KOPT-K1 (cell line): Measurements from ENCODE around the gene TRA2B.

Experiments used
- H3K27ac ChIP-seq: fragments of 200-600 bp; sonication (generic); 2 replicates; pipeline ENCODE4 v1.5.1; 2016; ENCODE audit warnings: antibody characterized with exemption, mild to moderate bottlenecking, low read depth, low read length; ENCODE audit not compliant: poor library complexity, severe bottlenecking
- H3K36me3 ChIP-seq: fragments of 200-600 bp; sonication (generic); 2 replicates; pipeline ENCODE4 v1.5.1; 2017; ENCODE audit warnings: antibody characterized with exemption, mild to moderate bottlenecking, low read length, moderate library complexity; ENCODE audit not compliant: insufficient read depth
- H3K9me3 ChIP-seq: fragments of 200-600 bp; sonication (generic); 2 replicates; pipeline ENCODE4 v1.5.1; 2017; ENCODE audit warnings: antibody characterized with exemption, low read length, mild to moderate bottlenecking; ENCODE audit not compliant: insufficient read depth, poor library complexity, severe bottlenecking

The TRA2B gene

DNA sequence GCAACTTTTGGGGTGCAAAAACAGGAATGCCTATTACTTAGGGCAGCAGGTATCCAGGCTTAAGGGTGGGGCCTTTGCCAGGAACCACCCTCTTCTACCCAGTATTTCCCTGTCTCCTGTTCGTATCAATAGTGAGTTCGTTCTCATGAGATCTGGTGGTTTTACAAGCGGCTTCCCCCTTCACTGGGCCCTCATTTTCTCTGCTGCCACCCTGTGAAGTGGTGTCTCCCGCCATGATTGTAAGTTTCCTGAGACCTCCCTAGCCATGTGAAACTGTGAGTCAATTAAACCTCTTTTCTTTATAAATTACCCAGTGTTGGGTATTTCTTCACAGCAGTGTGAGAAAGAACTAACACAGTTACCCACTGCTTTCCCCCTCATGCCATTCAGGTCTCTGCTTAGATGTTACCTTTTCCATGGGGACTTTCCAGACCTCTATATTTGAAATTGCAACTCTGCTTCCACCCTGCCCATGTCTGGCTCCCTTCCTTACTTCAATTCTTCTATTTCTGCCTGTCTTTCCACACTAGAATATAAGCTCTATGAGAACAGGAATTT lies 23.9 kb upstream of the TRA2B start:
- H3K27ac ChIP-seq: no peak overlapping the region
- H3K36me3 ChIP-seq: no peaks in the 10 kb centered on the region
- no peaks in the 10 kb centered on the region for H3K9me3 ChIP-seq

- no peak overlapping the region for H3K27ac ChIP-seq
- no peaks in the 10 kb centered on the region for H3K36me3 ChIP-seq
- H3K9me3 ChIP-seq: no peaks in the 10 kb centered on the region
These were observed 22.9 kb upstream of the TRA2B start for GRCh38 chr3:185960522-185961288.

DNA sequence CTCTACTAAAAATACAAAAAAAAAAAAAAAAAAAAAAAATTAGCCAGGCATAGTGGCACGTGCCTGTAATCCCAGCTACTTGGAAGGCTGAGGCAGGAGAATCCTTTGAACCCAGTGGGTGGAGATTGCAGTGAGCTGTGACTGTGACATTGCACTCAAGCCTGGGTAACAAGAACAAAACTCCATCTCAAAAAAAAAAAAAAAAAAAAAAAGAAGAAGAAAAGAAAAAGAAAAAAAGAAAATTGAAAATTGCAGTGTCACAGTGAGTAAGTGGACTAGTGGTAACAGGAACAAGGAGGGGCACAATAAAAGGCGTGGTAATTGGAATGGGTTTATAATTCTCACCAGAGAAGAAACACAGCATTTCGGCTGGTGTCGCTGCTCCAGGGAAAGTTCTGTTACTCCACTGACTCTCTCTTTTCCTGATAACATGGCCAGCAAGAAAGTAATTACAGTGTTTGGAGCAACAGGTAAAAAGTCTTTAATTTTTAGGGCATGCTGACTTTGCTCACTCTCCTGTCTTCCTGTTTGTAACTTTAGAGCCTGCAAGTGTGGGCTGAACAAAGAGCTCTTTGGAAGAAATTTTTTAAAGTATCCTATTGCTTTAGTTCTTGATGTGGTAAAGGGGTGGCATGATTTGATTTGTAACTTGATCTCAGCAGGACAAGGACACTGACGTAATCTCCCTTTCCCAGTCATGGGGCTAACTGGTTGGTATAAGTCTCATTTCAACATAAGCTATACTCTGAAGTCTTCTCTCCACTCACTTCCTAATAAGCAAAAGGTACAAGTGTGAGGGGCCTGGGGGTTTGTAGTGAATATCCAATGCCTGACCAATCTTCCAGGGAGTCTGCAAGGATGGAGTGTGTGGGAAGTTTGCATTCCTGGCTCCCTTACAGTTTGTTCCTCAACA lies 22.1 kb upstream of the TRA2B start:
- no peaks in the 10 kb centered on the region for H3K9me3 ChIP-seq
- no peak overlapping the region for H3K27ac ChIP-seq
- no peaks in the 10 kb centered on the region for H3K36me3 ChIP-seq

DNA sequence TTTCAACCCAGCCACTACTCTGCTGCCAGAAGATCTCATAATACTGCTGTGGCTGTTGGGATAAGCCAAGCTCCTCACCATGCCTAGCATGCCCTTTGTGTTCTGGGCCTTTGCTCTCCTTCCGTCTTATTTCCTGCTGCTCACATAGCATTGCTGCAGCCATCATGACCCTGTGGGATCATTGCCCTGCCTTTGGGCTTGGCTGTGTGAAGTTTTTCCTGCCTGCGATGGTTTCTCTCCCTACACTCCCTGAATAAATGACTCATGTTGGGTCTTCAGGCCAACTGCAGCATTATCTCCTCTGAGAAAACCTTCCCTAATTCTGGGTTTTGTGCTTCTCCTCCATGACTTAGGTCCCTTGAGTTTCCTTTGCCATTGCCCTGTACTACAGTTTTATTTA lies 20.8 kb upstream of the TRA2B start:
- no peaks in the 10 kb centered on the region for H3K9me3 ChIP-seq
- H3K36me3 ChIP-seq: no peaks in the 10 kb centered on the region
- no peak overlapping the region for H3K27ac ChIP-seq

- H3K36me3 ChIP-seq: no peaks in the 10 kb centered on the region
- no peak overlapping the region for H3K27ac ChIP-seq
- no peaks in the 10 kb centered on the region for H3K9me3 ChIP-seq
These were observed 18.4 kb upstream of the TRA2B start for GRCh38 chr3:185956244-185956643.

- H3K9me3 ChIP-seq: no peaks in the 10 kb centered on the region
- no peaks in the 10 kb centered on the region for H3K36me3 ChIP-seq
- H3K27ac ChIP-seq: no peak overlapping the region
These were observed 16.5 kb upstream of the TRA2B start for GRCh38 chr3:185954366-185954723.

- no peaks in the 10 kb centered on the region for H3K36me3 ChIP-seq
These were observed 12.9 kb upstream of the TRA2B start for GRCh38 chr3:185950728-185951127.

DNA sequence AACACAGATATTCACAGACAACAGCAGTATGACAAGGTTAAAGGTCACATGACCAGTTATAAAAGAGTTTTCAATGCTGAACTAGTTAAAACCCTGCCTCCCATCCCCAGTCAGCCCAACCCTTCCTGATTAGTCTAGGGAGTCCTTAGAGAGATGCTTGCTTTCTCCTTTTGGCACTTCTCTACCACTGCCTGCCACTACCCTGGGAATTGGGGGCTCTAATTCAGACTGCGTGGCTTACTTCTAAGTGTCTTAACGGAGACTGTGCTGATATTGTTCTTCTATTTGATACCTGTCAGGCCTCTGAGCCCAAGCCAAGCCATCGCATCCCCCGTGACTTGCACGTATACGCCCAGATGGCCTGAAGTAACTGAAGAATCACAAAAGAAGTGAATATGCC lies 11.7 kb upstream of the TRA2B start:
- Histone ChIP-seq H3K9me3 (no peaks in the 10 kb centered on the region), H3K36me3 (no peaks in the 10 kb centered on the region), H3K27ac (no peak overlapping the region)

More at GRCh38 chr3:185950728-185951127, 12.9 kb upstream of the TRA2B start:
- Histone ChIP-seq H3K9me3 (no peaks in the 10 kb centered on the region), H3K27ac (no peak overlapping the region)

DNA sequence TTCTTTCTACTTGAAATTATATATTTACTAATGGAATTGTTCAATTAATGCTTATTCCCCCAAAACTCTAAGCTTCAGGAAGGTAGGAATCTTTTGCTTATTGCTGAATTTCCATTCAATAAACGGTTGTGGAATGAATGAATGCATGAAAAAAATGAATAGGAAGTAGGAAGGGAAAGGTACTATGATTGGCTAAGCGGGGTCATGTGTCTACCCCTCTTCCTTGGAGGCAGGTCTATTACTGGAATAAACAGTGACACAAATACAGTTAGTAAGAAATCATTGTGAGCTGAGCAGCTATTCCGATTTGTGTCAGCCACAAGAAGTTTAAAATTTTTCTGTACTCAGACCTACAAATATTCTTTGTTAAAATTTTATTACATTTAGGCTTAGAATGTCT lies 10.5 kb upstream of the TRA2B start:
- Histone ChIP-seq H3K36me3 (no peaks in the 10 kb centered on the region), H3K27ac (no peak overlapping the region), H3K9me3 (no peaks in the 10 kb centered on the region)

GRCh38 chr3:185943760-185944106 lies 5.9 kb upstream of the TRA2B start:
- H3K9me3 ChIP-seq: no peaks in the 10 kb centered on the region
- H3K27ac ChIP-seq: no peak overlapping the region

DNA sequence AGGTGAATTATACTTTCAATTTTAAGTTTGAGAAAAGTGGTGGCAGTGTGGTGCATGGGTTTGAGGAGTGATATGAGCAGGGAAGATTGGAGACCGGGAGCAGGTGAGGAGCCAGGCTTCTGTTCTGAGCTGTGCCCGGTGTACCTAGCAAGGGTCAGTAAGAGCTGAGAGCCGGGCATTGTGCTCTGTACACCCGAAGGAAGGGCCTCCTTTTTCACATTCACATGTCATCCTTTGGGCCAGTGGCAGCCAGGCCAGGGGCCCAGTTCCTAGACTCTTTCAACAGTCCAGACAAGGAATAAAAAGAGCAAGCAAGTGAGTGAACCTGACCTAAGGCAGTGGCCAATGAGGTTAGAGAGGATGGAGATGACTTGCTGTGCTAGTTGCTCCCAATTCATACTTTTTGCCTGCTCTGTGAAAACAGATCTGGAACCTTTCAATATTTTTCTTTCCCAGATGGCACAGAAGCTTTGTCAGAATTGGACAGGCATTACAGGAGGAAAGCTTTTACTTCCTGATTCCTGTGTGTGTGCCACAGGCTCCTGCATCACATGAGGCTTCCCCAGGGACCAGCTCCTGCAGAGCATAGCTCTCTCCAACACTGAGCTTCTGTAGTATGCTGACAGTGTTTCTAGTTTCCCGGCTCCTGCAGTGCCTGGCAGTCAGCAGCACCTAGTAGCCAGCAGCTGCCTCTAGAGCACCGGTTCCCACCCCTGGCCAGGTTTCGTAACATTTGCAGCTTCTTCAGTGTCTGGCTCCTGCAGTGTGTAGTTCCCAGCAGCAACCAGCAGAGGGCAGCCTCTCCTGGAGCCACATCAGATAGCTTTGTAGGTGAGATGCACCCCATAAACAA lies 5.3 kb upstream of the TRA2B start:
- H3K27ac ChIP-seq: no peak overlapping the region
- no peaks in the 10 kb centered on the region for H3K9me3 ChIP-seq
- no peaks in the 10 kb centered on the region for H3K36me3 ChIP-seq

More at GRCh38 chr3:185943760-185944106, 5.9 kb upstream of the TRA2B start:
- H3K36me3 ChIP-seq: no peaks in the 10 kb centered on the region

- H3K27ac ChIP-seq: no peak overlapping the region
- no peaks in the 10 kb centered on the region; the same call in 1 of the 2 replicates for H3K36me3 ChIP-seq
- no peaks in the 10 kb centered on the region for H3K9me3 ChIP-seq
These were observed 4.6 kb upstream of the TRA2B start for GRCh38 chr3:185942396-185942795.

DNA sequence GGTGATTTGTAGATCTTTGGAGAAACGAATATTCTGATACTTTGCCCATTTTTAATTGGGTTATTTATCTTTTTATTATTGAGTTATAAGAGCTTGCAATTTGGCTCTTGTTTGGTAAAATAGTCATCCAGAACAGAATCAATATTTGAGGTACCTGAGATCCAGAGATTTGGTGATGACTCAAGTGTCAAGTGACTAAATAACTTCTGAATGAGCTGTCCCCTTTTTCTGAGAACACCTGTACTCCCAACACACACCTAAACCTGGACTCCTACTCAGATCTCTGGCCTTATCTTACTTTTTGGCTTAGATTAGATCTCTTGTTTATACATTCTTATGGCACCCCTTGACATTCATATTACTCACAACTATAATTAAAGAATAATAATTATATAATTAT lies 3.1 kb upstream of the TRA2B start:
- Histone ChIP-seq H3K36me3 (peaks cover 11% of the 10 kb centered on the region; the same call in 1 of the 2 replicates), H3K27ac (no peak overlapping the region), H3K9me3 (no peaks in the 10 kb centered on the region)

GRCh38 chr3:185939721-185940120 lies 1.9 kb upstream of the TRA2B start:
- H3K27ac ChIP-seq: no peak overlapping the region
- peaks cover 24% of the 10 kb centered on the region; the same call in 1 of the 2 replicates for H3K36me3 ChIP-seq
- H3K9me3 ChIP-seq: no peaks in the 10 kb centered on the region
